Neural progenitor cell (in vitro differentiated cells): ENCODE results near the gene LRRN4. TPM values are rescaled to one million over a fixed set of nuclear protein-coding genes. Genes with fewer than 3 reads are reported as not detected.

ENCODE experiments used
- DNase-seq: peaks from one replicate; pipeline ENCODE4 v3.0.0-alpha.2; 2016; ENCODE audit warnings: low spot score
- H2AFZ ChIP-seq: fragments of 200-600 bp; sonication (generic); replicated peaks from 2 replicates; pipeline ENCODE4 v1.6.1; 2016; ENCODE audit warnings: antibody characterized with exemption
- H3F3A ChIP-seq: fragments of 200-600 bp; sonication (generic); 2 replicates; pipeline ENCODE4 v1.6.1; 2016; ENCODE audit warnings: antibody characterized with exemption, low read depth
- H3K27ac ChIP-seq: fragments of 200-600 bp; sonication (generic); 2 replicates; pipeline ENCODE4 v1.5.1; 2016; ENCODE audit warnings: mild to moderate bottlenecking
- H3K27me3 ChIP-seq: fragments of 200-600 bp; sonication (generic); 2 replicates; pipeline ENCODE4 v1.6.1; 2016; ENCODE audit warnings: mild to moderate bottlenecking, moderate library complexity
- H3K36me3 ChIP-seq: fragments of 200-600 bp; sonication (generic); 2 replicates; pipeline ENCODE4 v1.5.1; 2016
- H3K4me1 ChIP-seq: fragments of 200-600 bp; sonication (generic); 2 replicates; pipeline ENCODE4 v1.6.1; 2016; ENCODE audit warnings: mixed run types
- H3K4me2 ChIP-seq: fragments of 200-600 bp; sonication (generic); 2 replicates; pipeline ENCODE4 v1.6.1; 2016
- H3K4me3 ChIP-seq: fragments of 200-600 bp; sonication (generic); 2 replicates; pipeline ENCODE4 v1.5.1; 2016
- H3K79me2 ChIP-seq: fragments of 200-600 bp; sonication (generic); 2 replicates; pipeline ENCODE4 v1.6.1; 2016; ENCODE audit warnings: low read depth
- H3K9ac ChIP-seq: fragments of 200-600 bp; sonication (generic); 2 replicates; pipeline ENCODE4 v1.6.1; 2016
- H3K9me3 ChIP-seq: fragments of 200-600 bp; sonication (generic); 2 replicates; pipeline ENCODE4 v1.5.1; 2016; ENCODE audit warnings: low read depth
- H4K20me1 ChIP-seq: fragments of 200-600 bp; sonication (generic); 2 replicates; pipeline ENCODE4 v1.6.1; 2016; ENCODE audit warnings: low read depth
- H3K27ac Mint-ChIP-seq: 3 replicates; pipeline ENCODE4 v1.8.0; 2021; ENCODE audit warnings: mixed read lengths
- H3K27me3 Mint-ChIP-seq: 2 replicates; pipeline ENCODE4 v1.8.0; 2022; ENCODE audit warnings: low read depth, mild to moderate bottlenecking, inconsistent platforms, moderate library complexity, mixed read lengths; ENCODE audit not compliant: insufficient read depth
- H3K36me3 Mint-ChIP-seq: 3 replicates; pipeline ENCODE4 v1.8.0; 2021; ENCODE audit warnings: mixed read lengths
- H3K4me1 Mint-ChIP-seq: 3 replicates; pipeline ENCODE4 v1.8.0; 2021; ENCODE audit warnings: mixed read lengths
- H3K4me3 Mint-ChIP-seq: 3 replicates; pipeline ENCODE4 v1.8.0; 2021; ENCODE audit warnings: mild to moderate bottlenecking, moderate library complexity, mixed read lengths
- H3K9me3 Mint-ChIP-seq: 3 replicates; pipeline ENCODE4 v1.8.0; 2020; ENCODE audit warnings: mixed read lengths
- EZH2 ChIP-seq: fragments of 200-600 bp; sonication (generic); IDR thresholded peaks from 2 replicates; pipeline ENCODE4 v1.6.1; 2017; ENCODE audit warnings: antibody characterized with exemption, mild to moderate bottlenecking, moderate library complexity
- EZH2phosphoT487 ChIP-seq: fragments of 200-600 bp; sonication (generic); IDR thresholded peaks from 2 replicates; pipeline ENCODE4 v1.6.1; 2017; ENCODE audit warnings: antibody characterized with exemption
- total RNA-seq: library from RNA; depleted of rRNA; stranded (reverse); fragments of >200 nt; gene quantifications from 2 replicates; pipeline ENCODE4 v1.2.3, GENCODE V29; 2015; ENCODE audit warnings: low replicate concordance
- TF ChIP-seq, protein P1 (sequence below): fragments of 200-600 bp; sonication (generic); IDR thresholded peaks from 2 replicates; pipeline ENCODE4 v1.5.1; 2017; ENCODE audit warnings: antibody characterized with exemption, mild to moderate bottlenecking

LRRN4 gene
- total RNA-seq, 1 donor from 2014 or later = not detected

DNA sequence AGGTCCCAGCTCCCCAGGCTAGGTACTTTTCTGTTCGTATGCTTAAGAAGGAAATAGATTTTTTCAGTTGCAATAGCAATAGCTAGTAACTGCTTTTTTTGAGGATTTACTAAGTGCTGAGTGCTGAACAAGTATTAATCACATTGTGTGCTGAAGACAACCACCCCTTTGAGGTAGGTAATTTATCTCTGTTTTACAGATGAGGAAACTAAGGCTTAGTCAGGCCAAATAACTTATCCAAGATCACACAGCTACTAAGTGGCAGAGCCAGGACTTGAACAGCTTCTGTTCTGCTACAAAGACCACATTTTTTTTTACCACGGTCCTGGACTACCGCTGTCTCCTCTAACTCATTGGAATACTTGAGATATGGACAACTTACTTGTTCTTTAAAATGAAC lies 39.8 kb downstream of the LRRN4 start:
- Histone ChIP-seq H3K9ac (no peak overlapping the region), H3K4me2 (no peak overlapping the region), H3F3A (no peaks in the 10 kb centered on the region), H3K9me3 (no peaks in the 10 kb centered on the region), H3K27ac (no peak overlapping the region), H2AFZ (no peak overlapping the region), H3K4me1 (no peaks in the 10 kb centered on the region), H3K79me2 (peaks cover 42% of the 10 kb centered on the region), H4K20me1 (no peaks in the 10 kb centered on the region), H3K27me3 (no peaks in the 10 kb centered on the region), H3K4me3 (no peak overlapping the region), H3K36me3 (peaks cover 4% of the 10 kb centered on the region)
- TF ChIP-seq EZH2 (no peak), EZH2phosphoT487 (no peak)
- TF ChIP-seq, protein P1, sequence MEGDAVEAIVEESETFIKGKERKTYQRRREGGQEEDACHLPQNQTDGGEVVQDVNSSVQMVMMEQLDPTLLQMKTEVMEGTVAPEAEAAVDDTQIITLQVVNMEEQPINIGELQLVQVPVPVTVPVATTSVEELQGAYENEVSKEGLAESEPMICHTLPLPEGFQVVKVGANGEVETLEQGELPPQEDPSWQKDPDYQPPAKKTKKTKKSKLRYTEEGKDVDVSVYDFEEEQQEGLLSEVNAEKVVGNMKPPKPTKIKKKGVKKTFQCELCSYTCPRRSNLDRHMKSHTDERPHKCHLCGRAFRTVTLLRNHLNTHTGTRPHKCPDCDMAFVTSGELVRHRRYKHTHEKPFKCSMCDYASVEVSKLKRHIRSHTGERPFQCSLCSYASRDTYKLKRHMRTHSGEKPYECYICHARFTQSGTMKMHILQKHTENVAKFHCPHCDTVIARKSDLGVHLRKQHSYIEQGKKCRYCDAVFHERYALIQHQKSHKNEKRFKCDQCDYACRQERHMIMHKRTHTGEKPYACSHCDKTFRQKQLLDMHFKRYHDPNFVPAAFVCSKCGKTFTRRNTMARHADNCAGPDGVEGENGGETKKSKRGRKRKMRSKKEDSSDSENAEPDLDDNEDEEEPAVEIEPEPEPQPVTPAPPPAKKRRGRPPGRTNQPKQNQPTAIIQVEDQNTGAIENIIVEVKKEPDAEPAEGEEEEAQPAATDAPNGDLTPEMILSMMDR = no peak
- Mint-ChIP-seq H3K9me3 (peaks cover 6% of the 10 kb centered on the region), H3K36me3 (peaks cover 43% of the 10 kb centered on the region), H3K4me3 (no peak overlapping the region), H3K27me3 (peaks cover 3% of the 10 kb centered on the region), H3K27ac (no peak overlapping the region), H3K4me1 (no peaks in the 10 kb centered on the region)
- DNase-seq = no peak

DNA sequence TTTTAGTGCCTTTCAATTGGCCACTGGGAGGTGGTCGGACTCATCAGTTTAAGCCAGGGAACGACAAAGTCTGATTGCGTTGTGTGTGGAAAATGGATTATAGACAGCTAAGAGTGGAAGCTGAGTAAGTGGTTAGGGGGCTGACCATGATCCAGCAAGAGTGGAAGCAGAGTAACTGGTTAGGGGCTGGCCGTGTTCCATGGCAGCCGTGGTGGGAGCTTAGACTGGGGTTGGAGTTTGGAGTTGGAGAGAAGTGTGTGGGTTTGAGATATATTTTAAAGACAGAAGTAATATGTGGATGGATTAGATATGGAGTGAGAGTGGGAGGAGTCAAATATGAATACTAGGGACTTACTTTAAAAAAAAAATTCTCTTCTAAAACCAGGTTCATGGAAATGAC lies 41.7 kb downstream of the LRRN4 start:
- Mint-ChIP-seq H3K36me3 (peaks cover 28% of the 10 kb centered on the region), H3K9me3 (no peaks in the 10 kb centered on the region), H3K27me3 (peaks cover 3% of the 10 kb centered on the region), H3K4me3 (no peak overlapping the region), H3K4me1 (peaks cover 17% of the 10 kb centered on the region), H3K27ac (no peak overlapping the region)
- H3K4me3 ChIP-seq = no peak overlapping the region
- H3F3A ChIP-seq = no peaks in the 10 kb centered on the region
- DNase-seq = no peak
- H3K4me2 ChIP-seq = no peak overlapping the region
- H2AFZ ChIP-seq = no peak overlapping the region
- TF ChIP-seq EZH2 (no peak), EZH2phosphoT487 (no peak)
- TF ChIP-seq, protein P1 = no peak
- H3K79me2 ChIP-seq = peaks cover 49% of the 10 kb centered on the region
- no peak overlapping the region for H3K9ac ChIP-seq
- no peaks in the 10 kb centered on the region for H3K9me3 ChIP-seq
- H4K20me1 ChIP-seq = peaks cover 17% of the 10 kb centered on the region
- no peak overlapping the region for H3K27ac ChIP-seq
- peaks cover 12% of the 10 kb centered on the region for H3K4me1 ChIP-seq
- peaks cover 4% of the 10 kb centered on the region for H3K36me3 ChIP-seq
- H3K27me3 ChIP-seq = no peaks in the 10 kb centered on the region

DNA sequence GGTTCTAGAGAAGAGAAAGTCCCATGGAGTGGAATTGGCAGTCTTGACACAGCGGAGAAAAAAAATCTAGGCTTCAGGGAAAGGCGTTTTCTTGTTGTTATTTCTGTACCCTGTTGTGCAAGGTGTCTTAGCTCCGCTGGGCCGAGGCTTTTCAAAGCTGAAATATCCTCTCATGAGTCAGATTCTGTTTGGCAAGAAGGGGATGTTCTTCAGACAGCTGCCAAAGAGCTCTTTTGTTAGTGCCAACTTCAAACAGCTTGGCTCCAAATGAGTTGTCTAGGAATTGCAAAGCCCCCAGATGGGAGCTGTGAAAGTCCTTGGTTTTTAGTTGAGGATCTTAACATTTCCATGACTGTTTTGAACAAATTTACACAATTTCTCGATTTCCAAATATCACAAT lies 45.6 kb downstream of the LRRN4 start:
- peaks cover 14% of the 10 kb centered on the region for H3K36me3 Mint-ChIP-seq
- H3K4me1 Mint-ChIP-seq = peaks cover 29% of the 10 kb centered on the region
- Histone ChIP-seq H3K79me2 (peaks cover 55% of the 10 kb centered on the region), H3K4me2 (peak overlapping the region; percentile 98), H3K27ac (no peak overlapping the region), H3F3A (peaks cover 22% of the 10 kb centered on the region), H2AFZ (no peak overlapping the region), H4K20me1 (peaks cover 25% of the 10 kb centered on the region), H3K9me3 (no peaks in the 10 kb centered on the region), H3K4me1 (peaks cover 24% of the 10 kb centered on the region), H3K9ac (no peak overlapping the region), H3K36me3 (peaks cover 4% of the 10 kb centered on the region), H3K27me3 (no peaks in the 10 kb centered on the region), H3K4me3 (no peak overlapping the region)
- no peak overlapping the region for H3K27ac Mint-ChIP-seq
- peak overlapping the region; percentile 35 for H3K4me3 Mint-ChIP-seq
- H3K27me3 Mint-ChIP-seq = no peaks in the 10 kb centered on the region
- no peaks in the 10 kb centered on the region for H3K9me3 Mint-ChIP-seq
- TF ChIP-seq EZH2 (no peak), EZH2phosphoT487 (no peak)
- TF ChIP-seq, protein P1 = no peak
- DNase-seq = peak; percentile 16
